ENCODE results near the gene DGCR6. TPM values are rescaled to one million over a fixed set of nuclear protein-coding genes. Genes with fewer than 3 reads are reported as not detected.
"Not testable (repeated sequence)": the region's sequence is repeated elsewhere in the genome, so short reads cannot be mapped to it uniquely, and the experiment has no call there.

The DGCR6 gene
- total and polyA plus RNA-seq, 2 of the 4 experiments (the other 2 are of a cell fraction): 0.54 to 0.58 TPM

DNA sequence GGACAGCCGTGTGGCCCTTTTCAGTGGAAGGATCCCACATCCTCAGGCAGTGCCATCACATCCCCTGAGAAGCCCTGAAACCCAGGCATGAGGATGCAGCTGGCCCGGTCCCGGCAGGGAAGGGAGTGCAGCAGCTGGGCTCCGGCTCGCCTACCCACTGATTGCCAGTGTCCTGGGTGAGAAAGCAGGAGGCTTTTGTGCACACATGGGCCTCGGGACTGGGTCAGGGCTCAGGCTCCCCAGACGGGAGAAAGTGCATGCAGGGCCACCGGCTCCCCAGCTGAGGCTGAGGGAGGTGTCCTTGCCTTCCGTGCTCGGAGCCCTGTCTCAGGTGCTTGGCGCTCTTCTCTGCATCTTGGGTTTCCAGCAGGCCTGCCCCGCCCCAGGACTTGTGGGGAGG lies 53.6 kb downstream of the DGCR6 start:
- CTCF ChIA-PET; H3K4me3 ChIP-seq (ENCODE audit: insufficient read depth, low read depth, low read length); H3K4ac ChIP-seq (ENCODE audit: low read depth, low read length); H3K14ac ChIP-seq (replicated peaks; ENCODE audit: low read depth, low read length); H4K5ac ChIP-seq (ENCODE audit: low read depth, low read length); H3K36me3 ChIP-seq (ENCODE audit: control insufficient read depth, insufficient read depth, low read length); H4K20me1 ChIP-seq (ENCODE audit: insufficient read depth, low read length); H3K9ac ChIP-seq (ENCODE audit: low read depth, low read length); H3K9me1 ChIP-seq (ENCODE audit: insufficient read depth, low read length); POLR2A ChIA-PET (ENCODE audit: unreplicated experiment); H3K27ac ChIP-seq (ENCODE audit: insufficient read depth, low read length); intact Hi-C loops (cut with micrococcal nuclease); H4K8ac ChIP-seq (ENCODE audit: low read depth in 2 of 2, low read length in 2 of 2); H2BK5ac ChIP-seq (ENCODE audit: low read depth, low read length, poor library complexity, severe bottlenecking); H2BK120ac ChIP-seq (ENCODE audit: low read depth, low read length); H3K4me2 ChIP-seq (ENCODE audit: low read depth, low read length); H2AK9ac ChIP-seq (replicated peaks; ENCODE audit: low read depth, low read length, poor library complexity); H2AFZ ChIP-seq (replicated peaks; ENCODE audit: low read length, poor library complexity); dilution Hi-C loops (cut with HindIII; ENCODE audit: low sequenced_read_pairs, unreplicated experiment); H3K23ac ChIP-seq (ENCODE audit: low read depth, low read length); H3K9me3 ChIP-seq (ENCODE audit: control insufficient read depth, insufficient read depth, low read length); ATAC-seq (ENCODE audit: low read depth); H2AK5ac ChIP-seq (ENCODE audit: low read depth, low read length); H2BK15ac ChIP-seq (ENCODE audit: low read depth, low read length); H3K4me1 ChIP-seq (ENCODE audit: control insufficient read depth, insufficient read depth, low read length); BruUV-seq (replicated peaks); H3K27me3 ChIP-seq (ENCODE audit: control insufficient read depth, insufficient read depth, low read length); DNase-seq; H2BK20ac ChIP-seq (ENCODE audit: low read depth, low read length); H3K18ac ChIP-seq (ENCODE audit: low read depth, low read length); H3K79me1 ChIP-seq (ENCODE audit: low read depth in 1 of 2, low read length in 2 of 2); H3K56ac ChIP-seq (ENCODE audit: extremely low read depth, insufficient read depth, low read length); H4K91ac ChIP-seq (ENCODE audit: insufficient read depth, low read depth, low read length): not testable (repeated sequence)
- in situ Hi-C loops (cut with MboI; ENCODE audit: low sequenced_read_pairs): loop anchor here (25.0 kb wide), 1 partner anchor 403 kb away; no protein-coding TSS in a partner anchor
- no CpG with 5 or more reads among the region's 12 CpGs for WGBS, 2 experiments (ENCODE audit: extremely low coverage in 2 of 2, insufficient read length in 1 of 2)

- BruUV-seq (replicated peaks); CTCF ChIA-PET: not testable (repeated sequence)
- in situ Hi-C loops (cut with MboI; ENCODE audit: low sequenced_read_pairs): loop anchor here (25.0 kb wide), 1 partner anchor 402 kb away; no protein-coding TSS in a partner anchor
These were observed 54.2 kb downstream of the DGCR6 start for GRCh38 chr22:18960166-18960820.

More at GRCh38 chr22:18960166-18960820, 54.2 kb downstream of the DGCR6 start:
- H3K9me3 ChIP-seq (ENCODE audit: control insufficient read depth, insufficient read depth, low read length); H2BK20ac ChIP-seq (ENCODE audit: low read depth, low read length); intact Hi-C loops (cut with micrococcal nuclease); H3K14ac ChIP-seq (replicated peaks; ENCODE audit: low read depth, low read length); H3K4me2 ChIP-seq (ENCODE audit: low read depth, low read length); H3K4ac ChIP-seq (ENCODE audit: low read depth, low read length); H2BK15ac ChIP-seq (ENCODE audit: low read depth, low read length); H3K79me1 ChIP-seq (ENCODE audit: low read depth in 1 of 2, low read length in 2 of 2); H3K56ac ChIP-seq (ENCODE audit: extremely low read depth, insufficient read depth, low read length); H3K4me1 ChIP-seq (ENCODE audit: control insufficient read depth, insufficient read depth, low read length); POLR2A ChIA-PET (ENCODE audit: unreplicated experiment); H4K20me1 ChIP-seq (ENCODE audit: insufficient read depth, low read length); H4K5ac ChIP-seq (ENCODE audit: low read depth, low read length); H3K27me3 ChIP-seq (ENCODE audit: control insufficient read depth, insufficient read depth, low read length); H3K4me3 ChIP-seq (ENCODE audit: insufficient read depth, low read depth, low read length); H2BK5ac ChIP-seq (ENCODE audit: low read depth, low read length, poor library complexity, severe bottlenecking); H3K23ac ChIP-seq (ENCODE audit: low read depth, low read length); ATAC-seq (ENCODE audit: low read depth); H2AK5ac ChIP-seq (ENCODE audit: low read depth, low read length); H3K18ac ChIP-seq (ENCODE audit: low read depth, low read length); H2BK120ac ChIP-seq (ENCODE audit: low read depth, low read length); dilution Hi-C loops (cut with HindIII; ENCODE audit: low sequenced_read_pairs, unreplicated experiment); H2AK9ac ChIP-seq (replicated peaks; ENCODE audit: low read depth, low read length, poor library complexity); H3K36me3 ChIP-seq (ENCODE audit: control insufficient read depth, insufficient read depth, low read length); H4K8ac ChIP-seq (ENCODE audit: low read depth in 2 of 2, low read length in 2 of 2); H4K91ac ChIP-seq (ENCODE audit: insufficient read depth, low read depth, low read length); H2AFZ ChIP-seq (replicated peaks; ENCODE audit: low read length, poor library complexity); H3K9ac ChIP-seq (ENCODE audit: low read depth, low read length); H3K9me1 ChIP-seq (ENCODE audit: insufficient read depth, low read length); H3K27ac ChIP-seq (ENCODE audit: insufficient read depth, low read length); DNase-seq: not testable (repeated sequence)
- no CpG with 5 or more reads among the region's 11 CpGs for WGBS, 2 experiments (ENCODE audit: extremely low coverage in 2 of 2, insufficient read length in 1 of 2)
